ENCODE data around the gene TAOK3. TPM values are rescaled to one million over a fixed set of nuclear protein-coding genes. Genes with fewer than 3 reads are reported as not detected.

The TAOK3 gene
- total and polyA plus RNA-seq, 4 donors: 6.7 to 28.6 (median 19.5) TPM

DNA sequence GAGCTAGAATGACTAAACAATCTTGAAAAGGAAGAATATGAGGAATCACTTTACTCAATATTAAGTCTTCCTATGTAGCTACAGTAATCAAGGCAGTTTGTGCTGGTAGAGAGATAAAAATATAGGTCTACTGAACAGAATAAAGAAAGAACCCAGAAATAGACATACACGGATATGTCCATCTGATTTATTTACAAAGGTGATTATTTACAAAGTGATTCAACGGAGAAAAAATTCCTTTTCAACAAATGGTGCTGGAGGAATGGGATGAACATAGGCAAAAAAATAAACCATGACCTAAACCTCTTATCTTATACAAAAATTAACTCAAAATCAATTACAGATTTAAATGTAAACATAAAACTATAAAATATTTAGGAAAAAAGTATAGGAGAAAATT is 36.6 kb downstream of the TAOK3 start (continued):
- TF ChIP-seq SP1 (IDR thresholded peaks at IDR 0.05): no peak
- TF ChIP-seq, protein P1, sequence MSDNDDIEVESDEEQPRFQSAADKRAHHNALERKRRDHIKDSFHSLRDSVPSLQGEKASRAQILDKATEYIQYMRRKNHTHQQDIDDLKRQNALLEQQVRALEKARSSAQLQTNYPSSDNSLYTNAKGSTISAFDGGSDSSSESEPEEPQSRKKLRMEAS (IDR thresholded peaks at IDR 0.05): no peak
- no peak for TF ChIP-seq FOXA1 (IDR thresholded peaks at IDR 0.05)
- no peak for TF ChIP-seq HNF4G (IDR thresholded peaks at IDR 0.05)
- TF ChIP-seq HNF4A (conservative IDR thresholded peaks at IDR 0.05): no peak

DNA sequence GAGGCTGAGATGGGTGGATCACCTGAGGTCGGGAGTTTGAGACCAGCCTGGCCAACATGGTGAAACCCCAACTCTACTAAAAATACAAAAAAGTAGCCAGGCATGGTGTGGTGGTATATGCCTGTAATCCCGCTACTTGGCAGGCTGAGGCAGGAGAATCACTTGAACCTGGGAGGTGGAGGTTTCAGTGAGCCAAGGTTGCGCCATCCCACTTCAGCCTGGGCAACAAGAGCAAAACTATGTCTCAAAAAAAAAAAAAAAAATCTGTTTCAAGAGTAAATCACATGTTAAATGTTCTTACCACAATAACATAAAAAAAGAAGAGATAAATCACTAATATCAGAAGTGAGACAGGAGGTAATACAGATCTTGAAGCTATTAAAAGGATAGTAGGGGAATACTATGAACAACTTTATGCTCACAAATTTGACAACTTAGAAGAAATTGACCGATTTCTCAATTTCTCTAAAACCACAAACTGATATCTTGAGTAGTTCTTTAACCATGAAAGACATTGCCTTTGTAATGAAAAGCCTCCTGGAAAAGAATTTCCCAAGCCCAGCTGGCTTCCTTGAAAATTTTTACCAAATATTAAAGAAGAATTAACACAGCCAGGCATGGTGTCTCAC is 37.7 kb downstream of the TAOK3 start:
- TF ChIP-seq TAF1 (conservative IDR thresholded peaks at IDR 0.05) (no peak), RAD21 (IDR thresholded peaks at IDR 0.05) (no peak), RXRA (IDR thresholded peaks at IDR 0.05) (no peak)
- Histone ChIP-seq H3K27ac (ENCODE audit: low read depth in 1 of 2, low read length in 2 of 2) (no peak overlapping the region), H3K4me3 (ENCODE audit: low read depth in 1 of 3, low read length in 3 of 3) (no peak overlapping the region), H3K9ac (ENCODE audit: low read depth in 1 of 2, low read length in 2 of 2) (no peak overlapping the region), H3K4me1 (ENCODE audit: control insufficient read depth in 4 of 4, insufficient read depth in 4 of 4, low read length in 3 of 4) (peaks cover 0 to 1% (median 0%) of the 10 kb centered on the region in 4 donors), H3K9me3 (ENCODE audit: control insufficient read depth in 4 of 4, low read length in 3 of 4) (no peaks in the 10 kb centered on the region), H3K27me3 (ENCODE audit: control insufficient read depth in 4 of 4, insufficient read depth in 4 of 4, low read length in 3 of 4) (no peaks in the 10 kb centered on the region), H3K36me3 (ENCODE audit: control insufficient read depth in 4 of 4, insufficient read depth in 3 of 4, low read depth in 1 of 4, low read length in 3 of 4) (no peaks in the 10 kb centered on the region)
- DNase-seq (ENCODE audit: low spot score): no peak
- WGBS: 90% methylated on average over 4 of the region's 4 CpGs

DNA sequence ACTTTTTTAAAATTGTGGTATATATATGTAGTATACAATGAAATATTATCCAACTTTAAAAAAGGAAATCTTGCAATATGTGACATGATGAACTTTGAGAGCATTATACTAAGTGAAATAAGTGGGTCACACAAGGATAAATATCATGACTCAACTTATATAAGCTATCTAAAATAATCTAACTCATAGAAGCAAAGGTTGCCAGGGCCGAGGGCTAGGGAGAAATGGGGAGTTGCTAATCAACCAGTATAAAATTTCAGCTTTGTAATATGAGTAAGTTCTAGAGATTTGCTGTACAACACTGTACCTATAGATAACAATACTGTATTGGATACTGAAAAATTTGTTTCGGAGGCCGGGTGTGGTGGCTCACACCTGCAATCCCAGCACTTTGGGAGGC is 38.5 kb downstream of the TAOK3 start:
- no peaks in the 10 kb centered on the region for H3K9me3 ChIP-seq (ENCODE audit: control insufficient read depth in 4 of 4, low read length in 3 of 4)
- H3K4me1 ChIP-seq (ENCODE audit: control insufficient read depth in 4 of 4, insufficient read depth in 4 of 4, low read length in 3 of 4): peaks cover 0 to 1% (median 0%) of the 10 kb centered on the region in 4 donors
- H3K27ac ChIP-seq (ENCODE audit: low read depth in 1 of 2, low read length in 2 of 2): no peak overlapping the region
- DNase-seq (ENCODE audit: low spot score): no peak
- TF ChIP-seq, protein P2, sequence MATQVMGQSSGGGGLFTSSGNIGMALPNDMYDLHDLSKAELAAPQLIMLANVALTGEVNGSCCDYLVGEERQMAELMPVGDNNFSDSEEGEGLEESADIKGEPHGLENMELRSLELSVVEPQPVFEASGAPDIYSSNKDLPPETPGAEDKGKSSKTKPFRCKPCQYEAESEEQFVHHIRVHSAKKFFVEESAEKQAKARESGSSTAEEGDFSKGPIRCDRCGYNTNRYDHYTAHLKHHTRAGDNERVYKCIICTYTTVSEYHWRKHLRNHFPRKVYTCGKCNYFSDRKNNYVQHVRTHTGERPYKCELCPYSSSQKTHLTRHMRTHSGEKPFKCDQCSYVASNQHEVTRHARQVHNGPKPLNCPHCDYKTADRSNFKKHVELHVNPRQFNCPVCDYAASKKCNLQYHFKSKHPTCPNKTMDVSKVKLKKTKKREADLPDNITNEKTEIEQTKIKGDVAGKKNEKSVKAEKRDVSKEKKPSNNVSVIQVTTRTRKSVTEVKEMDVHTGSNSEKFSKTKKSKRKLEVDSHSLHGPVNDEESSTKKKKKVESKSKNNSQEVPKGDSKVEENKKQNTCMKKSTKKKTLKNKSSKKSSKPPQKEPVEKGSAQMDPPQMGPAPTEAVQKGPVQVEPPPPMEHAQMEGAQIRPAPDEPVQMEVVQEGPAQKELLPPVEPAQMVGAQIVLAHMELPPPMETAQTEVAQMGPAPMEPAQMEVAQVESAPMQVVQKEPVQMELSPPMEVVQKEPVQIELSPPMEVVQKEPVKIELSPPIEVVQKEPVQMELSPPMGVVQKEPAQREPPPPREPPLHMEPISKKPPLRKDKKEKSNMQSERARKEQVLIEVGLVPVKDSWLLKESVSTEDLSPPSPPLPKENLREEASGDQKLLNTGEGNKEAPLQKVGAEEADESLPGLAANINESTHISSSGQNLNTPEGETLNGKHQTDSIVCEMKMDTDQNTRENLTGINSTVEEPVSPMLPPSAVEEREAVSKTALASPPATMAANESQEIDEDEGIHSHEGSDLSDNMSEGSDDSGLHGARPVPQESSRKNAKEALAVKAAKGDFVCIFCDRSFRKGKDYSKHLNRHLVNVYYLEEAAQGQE (IDR thresholded peaks at IDR 0.05): no peak
- TF ChIP-seq, protein P1 (IDR thresholded peaks at IDR 0.05): no peak
- no peak for TF ChIP-seq HNF4A (conservative IDR thresholded peaks at IDR 0.05)
- TF ChIP-seq YY1 (IDR thresholded peaks at IDR 0.05): no peak
- no peak for TF ChIP-seq FOXA1 (IDR thresholded peaks at IDR 0.05)
- no peak for TF ChIP-seq RAD21 (IDR thresholded peaks at IDR 0.05)
- TF ChIP-seq, protein P3, sequence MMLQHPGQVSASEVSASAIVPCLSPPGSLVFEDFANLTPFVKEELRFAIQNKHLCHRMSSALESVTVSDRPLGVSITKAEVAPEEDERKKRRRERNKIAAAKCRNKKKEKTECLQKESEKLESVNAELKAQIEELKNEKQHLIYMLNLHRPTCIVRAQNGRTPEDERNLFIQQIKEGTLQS (IDR thresholded peaks at IDR 0.05): no peak
- TF ChIP-seq, protein P4, sequence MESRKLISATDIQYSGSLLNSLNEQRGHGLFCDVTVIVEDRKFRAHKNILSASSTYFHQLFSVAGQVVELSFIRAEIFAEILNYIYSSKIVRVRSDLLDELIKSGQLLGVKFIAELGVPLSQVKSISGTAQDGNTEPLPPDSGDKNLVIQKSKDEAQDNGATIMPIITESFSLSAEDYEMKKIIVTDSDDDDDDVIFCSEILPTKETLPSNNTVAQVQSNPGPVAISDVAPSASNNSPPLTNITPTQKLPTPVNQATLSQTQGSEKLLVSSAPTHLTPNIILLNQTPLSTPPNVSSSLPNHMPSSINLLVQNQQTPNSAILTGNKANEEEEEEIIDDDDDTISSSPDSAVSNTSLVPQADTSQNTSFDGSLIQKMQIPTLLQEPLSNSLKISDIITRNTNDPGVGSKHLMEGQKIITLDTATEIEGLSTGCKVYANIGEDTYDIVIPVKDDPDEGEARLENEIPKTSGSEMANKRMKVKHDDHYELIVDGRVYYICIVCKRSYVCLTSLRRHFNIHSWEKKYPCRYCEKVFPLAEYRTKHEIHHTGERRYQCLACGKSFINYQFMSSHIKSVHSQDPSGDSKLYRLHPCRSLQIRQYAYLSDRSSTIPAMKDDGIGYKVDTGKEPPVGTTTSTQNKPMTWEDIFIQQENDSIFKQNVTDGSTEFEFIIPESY (IDR thresholded peaks at IDR 0.05): no peak
- TF ChIP-seq, protein P5, sequence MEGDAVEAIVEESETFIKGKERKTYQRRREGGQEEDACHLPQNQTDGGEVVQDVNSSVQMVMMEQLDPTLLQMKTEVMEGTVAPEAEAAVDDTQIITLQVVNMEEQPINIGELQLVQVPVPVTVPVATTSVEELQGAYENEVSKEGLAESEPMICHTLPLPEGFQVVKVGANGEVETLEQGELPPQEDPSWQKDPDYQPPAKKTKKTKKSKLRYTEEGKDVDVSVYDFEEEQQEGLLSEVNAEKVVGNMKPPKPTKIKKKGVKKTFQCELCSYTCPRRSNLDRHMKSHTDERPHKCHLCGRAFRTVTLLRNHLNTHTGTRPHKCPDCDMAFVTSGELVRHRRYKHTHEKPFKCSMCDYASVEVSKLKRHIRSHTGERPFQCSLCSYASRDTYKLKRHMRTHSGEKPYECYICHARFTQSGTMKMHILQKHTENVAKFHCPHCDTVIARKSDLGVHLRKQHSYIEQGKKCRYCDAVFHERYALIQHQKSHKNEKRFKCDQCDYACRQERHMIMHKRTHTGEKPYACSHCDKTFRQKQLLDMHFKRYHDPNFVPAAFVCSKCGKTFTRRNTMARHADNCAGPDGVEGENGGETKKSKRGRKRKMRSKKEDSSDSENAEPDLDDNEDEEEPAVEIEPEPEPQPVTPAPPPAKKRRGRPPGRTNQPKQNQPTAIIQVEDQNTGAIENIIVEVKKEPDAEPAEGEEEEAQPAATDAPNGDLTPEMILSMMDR (IDR thresholded peaks at IDR 0.05; ENCODE audit: low read depth, low read length, missing input control): no peak
- no peak for TF ChIP-seq JUND (IDR thresholded peaks at IDR 0.05)
- TF ChIP-seq GABPA (IDR thresholded peaks at IDR 0.05 in 1 of 2, conservative IDR thresholded peaks at IDR 0.05 in 1 of 2): no peak
- no peaks in the 10 kb centered on the region for H3K27me3 ChIP-seq (ENCODE audit: control insufficient read depth in 4 of 4, insufficient read depth in 4 of 4, low read length in 3 of 4)
- H3K4me3 ChIP-seq (ENCODE audit: low read depth in 1 of 3, low read length in 3 of 3): no peak overlapping the region
- no peak overlapping the region for H3K9ac ChIP-seq (ENCODE audit: low read depth in 1 of 2, low read length in 2 of 2)
- WGBS: 95% methylated on average over 3 of the region's 3 CpGs
- H3K36me3 ChIP-seq (ENCODE audit: control insufficient read depth in 4 of 4, insufficient read depth in 3 of 4, low read depth in 1 of 4, low read length in 3 of 4): no peaks in the 10 kb centered on the region
